ENCODE results near the gene TRABD2B.

Gene TRABD2B

GRCh38 chr1:47931395-47931794 lies 65.8 kb downstream of the TRABD2B start:
- DNase-seq, result no peak

- DNase-seq, result no peak
These were observed 66.9 kb downstream of the TRABD2B start for GRCh38 chr1:47930210-47930840.

- no peak for DNase-seq
These were observed 70.0 kb downstream of the TRABD2B start for GRCh38 chr1:47927165-47927564.

- no peak for DNase-seq
These were observed 70.7 kb downstream of the TRABD2B start for GRCh38 chr1:47926461-47926999.

- no peak for DNase-seq
These were observed 72.7 kb downstream of the TRABD2B start for GRCh38 chr1:47924270-47925048.

GRCh38 chr1:47921935-47922415 lies 75.2 kb downstream of the TRABD2B start:
- DNase-seq, result no peak

- DNase-seq, result no peak
These were observed 77.9 kb downstream of the TRABD2B start for GRCh38 chr1:47919113-47919833.

GRCh38 chr1:47918257-47918867 lies 78.8 kb downstream of the TRABD2B start:
- DNase-seq, result no peak

GRCh38 chr1:47917687-47918086 lies 79.5 kb downstream of the TRABD2B start:
- DNase-seq, result no peak

- no peak for DNase-seq
These were observed 81.4 kb downstream of the TRABD2B start for GRCh38 chr1:47915677-47916353.

- DNase-seq, result no peak
These were observed 82.1 kb downstream of the TRABD2B start for GRCh38 chr1:47914952-47915676.

- no peak for DNase-seq
These were observed 82.8 kb downstream of the TRABD2B start for GRCh38 chr1:47914218-47914938.

- no peak for DNase-seq
These were observed 83.9 kb downstream of the TRABD2B start for GRCh38 chr1:47913225-47913823.

- DNase-seq, result no peak
These were observed 84.4 kb downstream of the TRABD2B start for GRCh38 chr1:47912756-47913155.

GRCh38 chr1:47911892-47912291 lies 85.3 kb downstream of the TRABD2B start:
- DNase-seq, result no peak

GRCh38 chr1:47911424-47911823 lies 85.8 kb downstream of the TRABD2B start:
- DNase-seq, result no peak

- no peak for DNase-seq
These were observed 88.9 kb downstream of the TRABD2B start for GRCh38 chr1:47908258-47908657.

- no peak for DNase-seq
These were observed 90.0 kb downstream of the TRABD2B start for GRCh38 chr1:47907177-47907528.

GRCh38 chr1:47906527-47907176 lies 90.5 kb downstream of the TRABD2B start:
- no peak for DNase-seq

- DNase-seq, result no peak
These were observed 91.2 kb downstream of the TRABD2B start for GRCh38 chr1:47906009-47906432.
